ENCODE results near the gene AARS2.
A peak's percentile ranks its signal among the peaks of the same experiment; 100 is the strongest.
"Not testable (repeated sequence)": the region's sequence is repeated elsewhere in the genome, so short reads cannot be mapped to it uniquely, and the experiment has no call there.

AARS2 gene

GRCh38 chr6:44328203-44328602 lies 15.1 kb upstream of the AARS2 start:
- DNase-seq = not testable (repeated sequence)

- no peak for DNase-seq
Measured at GRCh38 chr6:44327760-44328159, 14.6 kb upstream of the AARS2 start.

GRCh38 chr6:44327096-44327495 lies 13.9 kb upstream of the AARS2 start:
- no peak for DNase-seq

GRCh38 chr6:44321210-44321609 lies 8.1 kb upstream of the AARS2 start:
- no peak for DNase-seq

GRCh38 chr6:44317136-44317631 lies 4.0 kb upstream of the AARS2 start:
- not testable (repeated sequence) for DNase-seq

- DNase-seq = no peak
Measured at GRCh38 chr6:44316481-44316880, 3.3 kb upstream of the AARS2 start.

GRCh38 chr6:44315951-44316350 lies 2.8 kb upstream of the AARS2 start:
- DNase-seq = no peak

GRCh38 chr6:44315516-44315915 lies 2.4 kb upstream of the AARS2 start:
- no peak for DNase-seq

- not testable (repeated sequence) for DNase-seq
Measured at GRCh38 chr6:44314657-44315056, 1.5 kb upstream of the AARS2 start.

GRCh38 chr6:44311767-44312166 lies 1.4 kb downstream of the AARS2 start:
- no peak for DNase-seq

- no peak for DNase-seq
Measured at GRCh38 chr6:44311304-44311703, 1.8 kb downstream of the AARS2 start.

- DNase-seq = no peak
Measured at GRCh38 chr6:44310241-44310640, 2.9 kb downstream of the AARS2 start.

- DNase-seq = no peak
Measured at GRCh38 chr6:44309631-44310030, 3.5 kb downstream of the AARS2 start.

- DNase-seq = no peak
Measured at GRCh38 chr6:44309092-44309491, 4.1 kb downstream of the AARS2 start.

GRCh38 chr6:44307217-44307616 lies 5.9 kb downstream of the AARS2 start:
- DNase-seq = no peak

- DNase-seq = no peak
Measured at GRCh38 chr6:44306710-44307109, 6.4 kb downstream of the AARS2 start.

GRCh38 chr6:44305200-44305725 lies 7.9 kb downstream of the AARS2 start:
- DNase-seq = no peak

GRCh38 chr6:44304282-44305199 lies 8.6 kb downstream of the AARS2 start:
- peak in 1 of 2 experiments; percentile 31 for DNase-seq

GRCh38 chr6:44303842-44304241 lies 9.3 kb downstream of the AARS2 start:
- DNase-seq = no peak

GRCh38 chr6:44302856-44303255 lies 10.3 kb downstream of the AARS2 start:
- DNase-seq = no peak

GRCh38 chr6:44301782-44302564 lies 11.2 kb downstream of the AARS2 start:
- DNase-seq = no peak

- DNase-seq = no peak
Measured at GRCh38 chr6:44301106-44301505, 12.0 kb downstream of the AARS2 start.

GRCh38 chr6:44300292-44300823 lies 12.8 kb downstream of the AARS2 start:
- no peak for DNase-seq

Measured in NCI-H526 (cell line).